Neural cell (in vitro differentiated cells): ENCODE results near the gene SLC16A1.
"Not testable (repeated sequence)": the region's sequence is repeated elsewhere in the genome, so short reads cannot be mapped to it uniquely, and the experiment has no call there.

Experiments
- CTCF ChIP-seq: fragments of 450-650 bp; IDR thresholded peaks from 2 replicates; pipeline ENCODE4 v1.5.1; 2014; ENCODE audit warnings: antibody characterized with exemption, mild to moderate bottlenecking, moderate library complexity; ENCODE audit not compliant: poor library complexity, severe bottlenecking
- EP300 ChIP-seq: fragments of 450-650 bp; conservative IDR thresholded peaks from 2 replicates; pipeline ENCODE4 v1.6.1; 2014; ENCODE audit warnings: antibody characterized with exemption, mild to moderate bottlenecking, moderate library complexity; ENCODE audit not compliant: poor library complexity, severe bottlenecking
- EZH2 ChIP-seq: fragments of 200-600, 300-800 bp; shearing (Covaris generic), sonication (generic); IDR thresholded peaks from 2 replicates; pipeline ENCODE4 v1.6.1; 2014; ENCODE audit warnings: antibody characterized with exemption, low read length, borderline replicate concordance, mild to moderate bottlenecking; ENCODE audit not compliant: insufficient read depth, poor library complexity, severe bottlenecking
- POLR2AphosphoS5 ChIP-seq: IDR thresholded peaks from 2 replicates; pipeline ENCODE4 v1.6.1; 2012
- RAD21 ChIP-seq: fragments of 450-650 bp; conservative IDR thresholded peaks from 2 replicates; pipeline ENCODE4 v1.6.1; 2014; ENCODE audit warnings: antibody characterized with exemption, mild to moderate bottlenecking, moderate library complexity
- TF ChIP-seq, protein P1 (sequence below): IDR thresholded peaks from 2 replicates; pipeline ENCODE4 v1.6.1; 2012; ENCODE audit warnings: borderline replicate concordance

DNA sequence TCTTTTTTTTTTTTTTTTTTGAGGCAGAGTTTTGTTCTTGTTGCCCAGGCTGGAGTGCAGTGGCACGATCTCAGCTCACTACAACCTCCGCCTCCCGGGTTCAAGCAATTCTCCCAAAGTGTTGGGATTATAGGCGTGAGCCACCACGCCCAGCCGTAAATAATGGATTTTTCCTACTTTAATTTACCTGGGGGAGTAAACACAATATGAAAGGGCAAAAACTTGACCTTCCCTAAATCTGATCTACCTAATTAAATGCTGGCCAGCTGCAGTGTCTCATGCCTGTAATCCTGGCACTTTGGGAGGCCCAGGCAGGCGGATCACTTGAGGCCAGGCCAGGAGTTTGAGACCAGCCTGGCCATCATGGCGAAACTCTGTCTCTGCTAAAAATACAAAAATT is 25.8 kb upstream of the SLC16A1 start:
- TF ChIP-seq RAD21, CTCF, EZH2, EP300, POLR2AphosphoS5: not testable (repeated sequence)
- TF ChIP-seq, protein P1, sequence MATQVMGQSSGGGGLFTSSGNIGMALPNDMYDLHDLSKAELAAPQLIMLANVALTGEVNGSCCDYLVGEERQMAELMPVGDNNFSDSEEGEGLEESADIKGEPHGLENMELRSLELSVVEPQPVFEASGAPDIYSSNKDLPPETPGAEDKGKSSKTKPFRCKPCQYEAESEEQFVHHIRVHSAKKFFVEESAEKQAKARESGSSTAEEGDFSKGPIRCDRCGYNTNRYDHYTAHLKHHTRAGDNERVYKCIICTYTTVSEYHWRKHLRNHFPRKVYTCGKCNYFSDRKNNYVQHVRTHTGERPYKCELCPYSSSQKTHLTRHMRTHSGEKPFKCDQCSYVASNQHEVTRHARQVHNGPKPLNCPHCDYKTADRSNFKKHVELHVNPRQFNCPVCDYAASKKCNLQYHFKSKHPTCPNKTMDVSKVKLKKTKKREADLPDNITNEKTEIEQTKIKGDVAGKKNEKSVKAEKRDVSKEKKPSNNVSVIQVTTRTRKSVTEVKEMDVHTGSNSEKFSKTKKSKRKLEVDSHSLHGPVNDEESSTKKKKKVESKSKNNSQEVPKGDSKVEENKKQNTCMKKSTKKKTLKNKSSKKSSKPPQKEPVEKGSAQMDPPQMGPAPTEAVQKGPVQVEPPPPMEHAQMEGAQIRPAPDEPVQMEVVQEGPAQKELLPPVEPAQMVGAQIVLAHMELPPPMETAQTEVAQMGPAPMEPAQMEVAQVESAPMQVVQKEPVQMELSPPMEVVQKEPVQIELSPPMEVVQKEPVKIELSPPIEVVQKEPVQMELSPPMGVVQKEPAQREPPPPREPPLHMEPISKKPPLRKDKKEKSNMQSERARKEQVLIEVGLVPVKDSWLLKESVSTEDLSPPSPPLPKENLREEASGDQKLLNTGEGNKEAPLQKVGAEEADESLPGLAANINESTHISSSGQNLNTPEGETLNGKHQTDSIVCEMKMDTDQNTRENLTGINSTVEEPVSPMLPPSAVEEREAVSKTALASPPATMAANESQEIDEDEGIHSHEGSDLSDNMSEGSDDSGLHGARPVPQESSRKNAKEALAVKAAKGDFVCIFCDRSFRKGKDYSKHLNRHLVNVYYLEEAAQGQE = not testable (repeated sequence)
